HEK293 (cell line): Measurements from ENCODE around the gene ATP5F1D.

Experiments used
- GLI2 ChIP-seq: fragments of 450-650 bp; formaldehyde crosslinking; IDR thresholded peaks from 2 replicates; pipeline ENCODE4; 2017; ENCODE audit warnings: missing biosample characterization, missing genetic modification characterization, low read depth, borderline replicate concordance
- GLI4 ChIP-seq: fragments of 450-650 bp; formaldehyde crosslinking; IDR thresholded peaks from 2 replicates; pipeline ENCODE4 v1.5.1; 2016; ENCODE audit warnings: missing biosample characterization, missing genetic modification characterization
- HOXA7 ChIP-seq: sonication (generic); formaldehyde crosslinking; IDR thresholded peaks from 2 replicates; pipeline ENCODE4 v1.8.1; 2022; ENCODE audit warnings: missing genetic modification reagents, borderline replicate concordance
- KLF16 ChIP-seq: fragments of 450-650 bp; formaldehyde crosslinking; IDR thresholded peaks from 2 replicates; pipeline ENCODE4 v1.5.1; 2017; ENCODE audit warnings: missing biosample characterization, missing genetic modification characterization
- KLF9 ChIP-seq: fragments of 450-650 bp; formaldehyde crosslinking; IDR thresholded peaks from 2 replicates; pipeline ENCODE4 v1.5.1; 2016; ENCODE audit warnings: missing biosample characterization, missing genetic modification characterization, low read depth
- REST ChIP-seq: fragments of 450-650 bp; formaldehyde crosslinking; IDR thresholded peaks from 2 replicates; pipeline ENCODE4 v1.5.1; 2016; ENCODE audit warnings: missing biosample characterization, missing genetic modification characterization
- SP3 ChIP-seq: fragments of 450-650 bp; formaldehyde crosslinking; IDR thresholded peaks from 2 replicates; pipeline ENCODE4 v1.5.1; 2016; ENCODE audit warnings: missing biosample characterization, missing genetic modification characterization
- ZBTB1 ChIP-seq: fragments of 450-650 bp; formaldehyde crosslinking; IDR thresholded peaks from 2 replicates; pipeline ENCODE4 v1.5.1; 2016; ENCODE audit warnings: missing biosample characterization, missing genetic modification characterization
- ZFP3 ChIP-seq: fragments of 450-650 bp; formaldehyde crosslinking; IDR thresholded peaks from 2 replicates; pipeline ENCODE4 v1.5.1; 2016; ENCODE audit warnings: low read depth, missing biosample characterization, missing genetic modification characterization
- ZFP37 ChIP-seq: fragments of 450-650 bp; formaldehyde crosslinking; IDR thresholded peaks from 2 replicates; pipeline ENCODE4 v1.5.1; 2016; ENCODE audit warnings: missing biosample characterization, missing genetic modification characterization
- ZNF138 ChIP-seq: fragments of 450-650 bp; formaldehyde crosslinking; IDR thresholded peaks from 2 replicates; pipeline ENCODE4 v1.5.1; 2016; ENCODE audit warnings: missing biosample characterization, missing genetic modification characterization, borderline replicate concordance
- ZNF146 ChIP-seq: fragments of 450-650 bp; formaldehyde crosslinking; IDR thresholded peaks from 2 replicates; pipeline ENCODE4 v1.5.1; 2016; ENCODE audit warnings: missing biosample characterization, missing genetic modification characterization
- ZNF148 ChIP-seq: fragments of 450-650 bp; formaldehyde crosslinking; IDR thresholded peaks from 2 replicates; pipeline ENCODE4 v1.5.0; 2017; ENCODE audit warnings: missing biosample characterization, missing genetic modification characterization, borderline replicate concordance
- ZNF155 ChIP-seq: fragments of 450-650 bp; formaldehyde crosslinking; IDR thresholded peaks from 2 replicates; pipeline ENCODE4 v1.5.1; 2016; ENCODE audit warnings: missing biosample characterization, missing genetic modification characterization
- ZNF2 ChIP-seq: fragments of 450-650 bp; formaldehyde crosslinking; IDR thresholded peaks from 2 replicates; pipeline ENCODE4 v1.5.1; 2016; ENCODE audit warnings: missing biosample characterization, missing genetic modification characterization
- ZNF221 ChIP-seq: fragments of 450-650 bp; formaldehyde crosslinking; IDR thresholded peaks from 2 replicates; pipeline ENCODE4 v1.5.1; 2017; ENCODE audit warnings: missing biosample characterization, missing genetic modification characterization, borderline replicate concordance
- ZNF266 ChIP-seq: fragments of 450-650 bp; formaldehyde crosslinking; IDR thresholded peaks from 2 replicates; pipeline ENCODE4 v1.5.1; 2016; ENCODE audit warnings: missing biosample characterization, missing genetic modification characterization, low read depth
- ZNF311 ChIP-seq: fragments of 450-650 bp; formaldehyde crosslinking; IDR thresholded peaks from 2 replicates; pipeline ENCODE4 v1.5.1; 2017; ENCODE audit warnings: missing biosample characterization, missing genetic modification characterization, borderline replicate concordance
- ZNF488 ChIP-seq: fragments of 450-650 bp; formaldehyde crosslinking; IDR thresholded peaks from 2 replicates; pipeline ENCODE4 v1.5.1; 2016; ENCODE audit warnings: missing biosample characterization, missing genetic modification characterization
- ZNF530 ChIP-seq: fragments of 450-650 bp; formaldehyde crosslinking; IDR thresholded peaks from 2 replicates; pipeline ENCODE4 v1.5.1; 2016; ENCODE audit warnings: low read depth, missing biosample characterization, missing genetic modification characterization
- ZNF549 ChIP-seq: fragments of 450-650 bp; IDR thresholded peaks from 2 replicates; pipeline ENCODE4 v1.5.1; 2018; ENCODE audit warnings: missing biosample characterization, missing genetic modification characterization, mild to moderate bottlenecking, inconsistent platforms, moderate library complexity
- ZNF561 ChIP-seq: fragments of 450-650 bp; IDR thresholded peaks from 2 replicates; pipeline ENCODE4 v1.5.1; 2018; ENCODE audit warnings: missing biosample characterization, missing genetic modification characterization, borderline replicate concordance
- ZNF624 ChIP-seq: fragments of 450-650 bp; formaldehyde crosslinking; IDR thresholded peaks from 2 replicates; pipeline ENCODE4 v1.5.1; 2017; ENCODE audit warnings: missing biosample characterization, missing genetic modification characterization
- ZNF626 ChIP-seq: fragments of 450-650 bp; sonication (Bioruptor Pico); formaldehyde crosslinking; IDR thresholded peaks from 2 replicates; pipeline ENCODE4 v1.5.1; 2018; ENCODE audit warnings: missing biosample characterization, missing genetic modification characterization, inconsistent platforms
- ZNF645 ChIP-seq: fragments of 450-650 bp; formaldehyde crosslinking; IDR thresholded peaks from 2 replicates; pipeline ENCODE4; 2016; ENCODE audit warnings: missing biosample characterization, missing genetic modification characterization
- ZNF660 ChIP-seq: fragments of 450-650 bp; IDR thresholded peaks from 2 replicates; pipeline ENCODE4 v1.5.1; 2018; ENCODE audit warnings: missing biosample characterization, mild to moderate bottlenecking, missing genetic modification characterization
- ZNF692 ChIP-seq: fragments of 450-650 bp; formaldehyde crosslinking; IDR thresholded peaks from 2 replicates; pipeline ENCODE4 v1.5.1; 2016; ENCODE audit warnings: missing biosample characterization, missing genetic modification characterization
- ZNF701 ChIP-seq: fragments of 450-650 bp; formaldehyde crosslinking; IDR thresholded peaks from 2 replicates; pipeline ENCODE4 v1.5.1; 2016; ENCODE audit warnings: missing biosample characterization, missing genetic modification characterization
- ZNF792 ChIP-seq: fragments of 450-650 bp; formaldehyde crosslinking; IDR thresholded peaks from 2 replicates; pipeline ENCODE4 v1.5.1; 2016; ENCODE audit warnings: missing biosample characterization, missing genetic modification characterization
- ZSCAN23 ChIP-seq: fragments of 450-650 bp; formaldehyde crosslinking; IDR thresholded peaks from 2 replicates; pipeline ENCODE4 v1.5.1; 2016; ENCODE audit warnings: missing biosample characterization, missing genetic modification characterization
- ZXDB ChIP-seq: fragments of 450-650 bp; formaldehyde crosslinking; IDR thresholded peaks from 2 replicates; pipeline ENCODE4 v1.5.1; 2016; ENCODE audit warnings: missing biosample characterization, missing genetic modification characterization

The ATP5F1D gene

GRCh38 chr19:1259206-1259875 lies 17.8 kb downstream of the ATP5F1D start (continued):
- 0 out of 2 replicates have a peak, but pooled peaks have one; percentile 28 for TF ChIP-seq ZNF2 (tag by site-specific recombination)
- no peak for TF ChIP-seq ZNF792 (tag by site-specific recombination)
- TF ChIP-seq SP3 = peak; percentile 75
- TF ChIP-seq ZNF660 (tag by site-specific recombination) = no peak; the same call in 1 of the 2 replicates
- no peak for TF ChIP-seq ZNF530
- TF ChIP-seq KLF16 (tag by site-specific recombination) = peak; percentile 34
- no peak for TF ChIP-seq ZNF221
- TF ChIP-seq ZBTB1 = no peak
- TF ChIP-seq ZNF624 (tag by site-specific recombination) = no peak
- TF ChIP-seq HOXA7 (CRISPR knock-in tag) = no peak
- TF ChIP-seq ZNF488 (tag by site-specific recombination) = no peak
- TF ChIP-seq ZNF626 (tag by site-specific recombination) = no peak
- TF ChIP-seq GLI4 (tag by site-specific recombination) = no peak
- no peak for TF ChIP-seq ZNF148 (tag by site-specific recombination)
- no peak for TF ChIP-seq ZNF146 (tag by site-specific recombination)
- peak; percentile 44; the same call in 1 of the 2 replicates for TF ChIP-seq ZFP37 (tag by site-specific recombination)
- no peak for TF ChIP-seq ZNF311 (tag by site-specific recombination)
- no peak for TF ChIP-seq ZNF645 (tag by site-specific recombination)
- TF ChIP-seq ZNF701 (tag by site-specific recombination) = no peak
- TF ChIP-seq ZNF692 = no peak
- TF ChIP-seq ZNF155 (tag by site-specific recombination) = no peak
- TF ChIP-seq ZNF549 (tag by site-specific recombination) = no peak
- TF ChIP-seq ZXDB (tag by site-specific recombination) = peak; percentile 48
- TF ChIP-seq KLF9 (tag by site-specific recombination) = peak; percentile 95
- TF ChIP-seq ZSCAN23 (tag by site-specific recombination) = no peak
- TF ChIP-seq GLI2 (tag by site-specific recombination) = no peak
- TF ChIP-seq ZNF561 (tag by site-specific recombination) = peak; percentile 14; the same call in 1 of the 2 replicates
- TF ChIP-seq ZFP3 (tag by site-specific recombination) = no peak
- TF ChIP-seq REST (tag by site-specific recombination) = no peak
- no peak for TF ChIP-seq ZNF266 (tag by site-specific recombination)
- TF ChIP-seq ZNF138 (tag by site-specific recombination) = no peak
